Measurements from ENCODE around the gene FGF14.

GRCh38 chr13:102236341-102236740, 165.5 kb downstream of the FGF14 start:
- no peak for TF ChIP-seq CTCF (IDR thresholded peaks at IDR 0.05)
- no peak for TF ChIP-seq POLR2A (IDR thresholded peaks at IDR 0.05)
